Adrenal gland (tissue), 12 donors: ENCODE measurements around the gene DCTPP1. TPM values are rescaled to one million over a fixed set of nuclear protein-coding genes. Genes with fewer than 3 reads are reported as not detected.

Experiments used
- DNase-seq, 7 donors: peaks; one replicate each; pipeline ENCODE4 v3.0.0-alpha.2; 2019 to 2020
- H3K27ac ChIP-seq, 5 donors: fragments of 200-600 bp; sonication (generic) in 4 of 5; 1 replicate in 3 of 5; 2 replicates in 2 of 5; pipeline versions ENCODE4 v1.5.1 to v1.8.0; 2016 to 2020; ENCODE audit warnings: mild to moderate bottlenecking in 1 of 5
- H3K27me3 ChIP-seq: fragments of 200-600 bp; 2 replicates; pipeline ENCODE4 v1.8.0; 2021
- H3K36me3 ChIP-seq, 2 donors: fragments of 200-600 bp; replicated peaks in 1 of 2; 1 replicate in 1 of 2; 2 replicates in 1 of 2; pipeline versions ENCODE4 v1.5.1 to v1.8.0; 2018 to 2022
- H3K4me1 ChIP-seq, 2 donors: fragments of 200-600 bp; replicated peaks in 1 of 2; 1 replicate in 1 of 2; 2 replicates in 1 of 2; pipeline versions ENCODE4 v1.5.1 to v1.8.0; 2018 to 2021
- H3K4me3 ChIP-seq, 4 donors: fragments of 200-600 bp; sonication (generic) in 3 of 4; one replicate each; pipeline ENCODE4 v1.5.1; 2016 to 2018
- H3K9me3 ChIP-seq, 3 donors: fragments of 200-600 bp; sonication (generic) in 1 of 3; replicated peaks in 1 of 3; 1 replicate in 2 of 3; 2 replicates in 1 of 3; pipeline versions ENCODE4 v1.5.1 to v1.8.0; 2016 to 2021
- POLR2A ChIP-seq, 2 donors: fragments of 450-650 bp; IDR thresholded peaks; one replicate each; pipeline ENCODE4 v1.6.1; 2017; ENCODE audit warnings: antibody characterized with exemption in 2 of 2, mild to moderate bottlenecking in 2 of 2, moderate library complexity in 1 of 2
- WGBS, 4 donors: extraction: QIAGEN DNeasy Blood & Tissue Kit in 2 of 4; methylation state at CpG; one replicate each; pipeline versions ENCODE4 v1.1.5 to v1.1.7; 2013 to 2017; 5-methylcytosine and 5-hydroxymethylcytosine counted together
- intact Hi-C, 2 donors: fragments of 100-400 bp; cut with DNase I; formaldehyde crosslinking; loops; one replicate each; pipeline versions ENCODE4 v1.14.1 to v1.15.0; 2022 to 2023
- polyA plus RNA-seq, 3 donors: library from polyadenylated mRNA; stranded (reverse); fragments of 200-250 nt in 2 of 3; fragments of 350-450 nt in 1 of 3; fragmentation: Illumina TruSeq in 1 of 3; extraction: RNeasy Lipid Tissue Mini Kit (QIAGEN cat#74804) in 1 of 3; gene quantifications; one replicate each; pipeline ENCODE4 v1.2.3, GENCODE V29; 2013 to 2014
- total RNA-seq, 9 donors: library from RNA; depleted of rRNA in 4 of 9; stranded (reverse); fragments of >200 nt in 4 of 9; fragments of 120-200 nt in 1 of 9; fragmentation: NEBNext Ultra II Directional in 1 of 9; extraction: Animal tissue kit (Norgen Biotek cat#: 25700) in 1 of 9; gene quantifications; one replicate each; pipeline versions ENCODE4 v1.1.0 to v1.2.4, GENCODE V29; 2013 to 2023
- TF ChIP-seq, protein P1 (sequence below), 6 experiments: fragments of 450-650 bp in 4 of 6; fragments of 200-600 bp in 2 of 6; sonication (generic) in 1 of 6; IDR thresholded peaks; 1 replicate in 5 of 6; 2 replicates in 1 of 6; pipeline versions ENCODE4 v1.5.1 to v1.8.0; 2016 to 2021; ENCODE audit warnings: antibody characterized with exemption in 6 of 6, mild to moderate bottlenecking in 2 of 6, moderate library complexity in 1 of 6
- donor health status: healthy with polysubstance abuse.
- donor health status: Bipolar disorder and iron deficiency.
- donor health status: DM: yes; HTN: yes; CAD: no.
- donor health status: DM: no; HTN: no; CAD: no.
- donor health status: DM: no; HTN: no; CAD: no.
- donor health status: DM: yes; HTN: yes; CAD: no.

DCTPP1 gene
- total and polyA plus RNA-seq, 12 donors, result 11.7 to 33.9 (median 28.7) TPM

DNA sequence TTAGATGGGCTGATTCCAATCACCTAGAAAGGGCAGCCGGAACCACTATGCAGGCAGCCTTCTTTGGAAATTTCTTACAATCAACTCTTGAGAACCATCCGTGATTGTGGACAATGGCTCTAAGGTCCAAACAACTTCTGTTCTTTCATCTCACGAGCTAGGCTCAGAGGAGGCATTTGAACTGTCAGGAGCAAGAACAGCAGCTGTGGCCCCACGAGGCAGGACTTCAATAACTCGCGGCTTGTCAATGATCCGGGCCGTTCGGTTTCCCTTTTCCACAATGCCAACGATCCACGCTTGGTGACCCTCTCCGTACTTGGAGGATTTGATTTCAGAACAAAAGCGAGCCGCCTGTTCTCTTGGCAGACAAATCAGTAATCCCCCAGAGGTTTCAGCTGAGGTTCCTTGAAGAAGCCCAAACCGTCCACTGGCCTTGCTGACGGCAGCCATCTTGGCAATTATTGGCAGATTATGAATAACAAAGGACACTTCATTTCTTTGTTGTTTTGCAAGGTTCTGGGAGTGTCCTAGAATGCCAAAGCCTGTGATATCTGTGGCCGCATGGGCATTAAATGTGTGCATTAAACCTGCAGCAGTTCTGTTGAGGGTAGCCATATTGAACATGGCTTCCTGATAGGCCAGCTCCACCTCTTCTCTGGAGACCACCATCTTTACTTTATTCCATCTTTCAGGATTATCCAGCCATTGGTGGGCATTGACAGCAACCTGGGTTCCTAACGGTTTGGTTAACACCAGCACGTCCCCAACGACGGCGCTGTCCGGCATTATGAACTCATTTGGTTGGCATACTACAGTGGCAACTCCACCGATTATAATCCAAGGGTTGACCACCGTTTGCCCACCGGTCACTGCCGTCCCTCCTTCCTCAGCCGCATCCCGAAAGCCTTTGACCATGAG lies 14.7 kb upstream of the DCTPP1 start:
- H3K27me3 ChIP-seq, result no peaks in the 10 kb centered on the region
- H3K4me3 ChIP-seq, result peak overlapping the region in 2 of 4 donors; percentile 66 to 94
- TF ChIP-seq, protein P1, sequence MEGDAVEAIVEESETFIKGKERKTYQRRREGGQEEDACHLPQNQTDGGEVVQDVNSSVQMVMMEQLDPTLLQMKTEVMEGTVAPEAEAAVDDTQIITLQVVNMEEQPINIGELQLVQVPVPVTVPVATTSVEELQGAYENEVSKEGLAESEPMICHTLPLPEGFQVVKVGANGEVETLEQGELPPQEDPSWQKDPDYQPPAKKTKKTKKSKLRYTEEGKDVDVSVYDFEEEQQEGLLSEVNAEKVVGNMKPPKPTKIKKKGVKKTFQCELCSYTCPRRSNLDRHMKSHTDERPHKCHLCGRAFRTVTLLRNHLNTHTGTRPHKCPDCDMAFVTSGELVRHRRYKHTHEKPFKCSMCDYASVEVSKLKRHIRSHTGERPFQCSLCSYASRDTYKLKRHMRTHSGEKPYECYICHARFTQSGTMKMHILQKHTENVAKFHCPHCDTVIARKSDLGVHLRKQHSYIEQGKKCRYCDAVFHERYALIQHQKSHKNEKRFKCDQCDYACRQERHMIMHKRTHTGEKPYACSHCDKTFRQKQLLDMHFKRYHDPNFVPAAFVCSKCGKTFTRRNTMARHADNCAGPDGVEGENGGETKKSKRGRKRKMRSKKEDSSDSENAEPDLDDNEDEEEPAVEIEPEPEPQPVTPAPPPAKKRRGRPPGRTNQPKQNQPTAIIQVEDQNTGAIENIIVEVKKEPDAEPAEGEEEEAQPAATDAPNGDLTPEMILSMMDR (IDR thresholded peaks at IDR 0.05), result no peak
- TF ChIP-seq POLR2A (IDR thresholded peaks at IDR 0.05), result no peak
- peaks cover 11 to 25% of the 10 kb centered on the region in 2 donors for H3K4me1 ChIP-seq
- peak in 2 of 7 donors; percentile 30 to 54 for DNase-seq
- intact Hi-C loops, result loop anchor here (5.0 to 10.0 kb wide), 2 partner anchors 80 to 83 kb away; partner anchors contain the start of gene ZNF768 (in 2 of the 2)
- WGBS, 4 donors, result 93 to 94% (median 94%) methylated on average over 29 of the region's 29 CpGs
- H3K9me3 ChIP-seq, result no peaks in the 10 kb centered on the region
- no peaks in the 10 kb centered on the region for H3K36me3 ChIP-seq
- H3K27ac ChIP-seq, result peak overlapping the region in 2 of 5 donors; percentile 82 to 96

DNA sequence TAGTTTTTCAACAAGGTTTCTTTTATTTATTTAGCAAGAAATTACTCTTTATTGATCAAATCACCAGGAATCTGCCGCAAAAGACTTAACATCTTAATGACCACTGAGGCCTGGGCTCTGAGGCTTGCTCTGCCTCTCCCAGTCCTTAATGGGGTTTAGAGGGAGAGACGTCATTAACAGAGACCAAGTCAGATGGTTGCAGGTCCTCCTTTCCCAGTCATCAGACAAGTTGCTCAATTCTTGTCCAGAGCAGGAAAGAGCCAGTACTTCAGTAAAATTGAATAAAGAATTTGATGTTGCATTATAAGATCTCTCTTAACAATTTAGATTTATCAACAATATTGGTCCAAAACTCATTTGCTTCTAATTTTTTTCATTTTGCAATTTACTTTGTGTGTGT lies 13.8 kb upstream of the DCTPP1 start:
- Histone ChIP-seq H3K27ac (no peak overlapping the region), H3K27me3 (no peaks in the 10 kb centered on the region), H3K4me3 (no peak overlapping the region), H3K9me3 (no peaks in the 10 kb centered on the region), H3K4me1 (peaks cover 11 to 25% of the 10 kb centered on the region in 2 donors), H3K36me3 (no peaks in the 10 kb centered on the region)
- WGBS, 4 donors, result 85 to 91% (median 88%) methylated on average over 2 of the region's 2 CpGs
- intact Hi-C loops, result loop anchor here in 1 of 2 donors (10.0 kb wide), 1 partner anchor 81 kb away; the partner anchor contains the start of gene ZNF768
- no peak for TF ChIP-seq POLR2A (IDR thresholded peaks at IDR 0.05)
- TF ChIP-seq, protein P1 (IDR thresholded peaks at IDR 0.05), result no peak
- no peak for DNase-seq

DNA sequence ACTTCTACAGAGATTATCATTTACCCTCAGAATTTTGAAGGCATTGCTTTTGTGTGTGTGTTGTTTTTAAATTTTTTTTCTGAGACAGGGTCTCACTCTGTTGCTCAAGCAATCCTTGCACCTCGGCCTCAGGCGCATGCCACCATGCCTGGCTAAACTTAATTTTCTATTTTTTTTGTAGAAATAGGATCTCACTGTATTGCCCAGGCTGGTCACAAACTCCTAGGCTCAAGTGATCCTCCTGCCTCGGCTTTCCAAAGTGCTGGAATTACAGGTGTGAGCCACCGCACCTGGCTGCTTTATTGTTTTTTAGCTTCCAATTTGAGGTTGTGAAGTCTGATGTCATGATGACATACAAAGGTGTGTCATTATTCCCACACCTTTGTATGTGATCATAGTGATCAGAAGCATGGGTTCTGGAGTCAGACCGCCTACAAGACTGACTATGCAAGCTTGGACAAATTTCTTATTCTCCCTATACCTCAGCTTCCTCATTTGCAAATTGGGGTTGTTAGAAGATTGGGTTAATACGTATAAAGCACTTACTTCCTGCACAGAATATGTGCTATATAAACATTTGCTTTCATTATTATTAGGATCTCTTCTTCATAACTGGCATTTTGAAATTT lies 10.0 kb upstream of the DCTPP1 start:
- no peaks in the 10 kb centered on the region for H3K9me3 ChIP-seq
- 82 to 90% (median 87%) methylated on average over 6 of the region's 6 CpGs for WGBS, 4 donors
- no peaks in the 10 kb centered on the region for H3K27me3 ChIP-seq
- H3K4me1 ChIP-seq, result peaks cover 7 to 17% of the 10 kb centered on the region in 2 donors
- no peak overlapping the region for H3K4me3 ChIP-seq
- TF ChIP-seq POLR2A (IDR thresholded peaks at IDR 0.05), result no peak
- TF ChIP-seq, protein P1 (IDR thresholded peaks at IDR 0.05), result no peak
- intact Hi-C loops, result loop anchor here in 1 of 2 donors (10.0 kb wide), 1 partner anchor 85 kb away; the partner anchor contains the start of gene ZNF768
- no peaks in the 10 kb centered on the region for H3K36me3 ChIP-seq
- DNase-seq, result no peak
- no peak overlapping the region for H3K27ac ChIP-seq

DNA sequence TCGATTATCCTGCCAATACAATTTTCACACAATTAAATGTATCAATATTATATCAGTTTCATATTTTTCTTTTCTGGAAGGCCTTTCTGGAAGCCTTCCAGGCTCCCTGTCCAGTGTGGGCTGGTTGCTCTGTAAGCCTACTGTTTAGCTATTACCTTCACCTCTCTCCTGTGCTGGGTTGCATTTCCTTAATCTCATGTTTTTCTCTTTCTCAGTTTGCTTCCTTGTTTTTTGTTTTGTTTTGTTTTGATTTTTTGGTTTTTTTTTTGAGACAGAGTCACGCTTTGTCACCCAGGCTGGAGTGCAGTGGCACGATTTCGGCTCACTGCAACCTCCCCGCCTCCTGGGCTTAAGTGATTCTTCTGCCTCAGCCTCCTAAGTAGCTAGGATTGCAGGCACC lies 9.0 kb upstream of the DCTPP1 start:
- Histone ChIP-seq H3K27ac (no peak overlapping the region), H3K9me3 (no peaks in the 10 kb centered on the region), H3K36me3 (no peaks in the 10 kb centered on the region), H3K4me1 (peaks cover 0 to 7% of the 10 kb centered on the region in 2 donors), H3K4me3 (no peak overlapping the region), H3K27me3 (no peaks in the 10 kb centered on the region)
- no peak for TF ChIP-seq POLR2A (IDR thresholded peaks at IDR 0.05)
- TF ChIP-seq, protein P1 (IDR thresholded peaks at IDR 0.05), result no peak
- 86 to 92% (median 90%) methylated on average over 5 of the region's 5 CpGs for WGBS, 4 donors
- no peak for DNase-seq
- intact Hi-C loops, result no loop called here
